Ovary (tissue), 9 donors: ENCODE measurements around the gene LRMDA. TPM values are rescaled to one million over a fixed set of nuclear protein-coding genes. Genes with fewer than 3 reads are reported as not detected.

Experiments
- DNase-seq, 5 donors: peaks; one replicate each; pipeline ENCODE4 v3.0.0-alpha.2; 2019 to 2020
- H3K27ac ChIP-seq, 2 donors: fragments of 200-600 bp; one replicate each; pipeline versions ENCODE4 v1.5.1 to v1.8.0; 2019 to 2022
- H3K27me3 ChIP-seq: fragments of 200-600 bp; one replicate; pipeline ENCODE4 v1.8.0; 2022
- H3K36me3 ChIP-seq: fragments of 200-600 bp; sonication (generic); one replicate; pipeline ENCODE4 v1.5.1; 2019
- H3K4me1 ChIP-seq: one replicate; pipeline ENCODE4 v1.8.1; 2013; ENCODE audit warnings: mild to moderate bottlenecking, moderate library complexity; ENCODE audit not compliant: insufficient read depth
- H3K4me3 ChIP-seq: fragments of 200-600 bp; sonication (generic); one replicate; pipeline ENCODE4 v1.5.1; 2017
- H3K9me3 ChIP-seq, 2 donors: fragments of 200-600 bp in 1 of 2; sonication (generic) in 1 of 2; one replicate each; pipeline versions ENCODE4 v1.5.1 to v1.8.1; 2013 to 2019; ENCODE audit warnings: mild to moderate bottlenecking in 1 of 2, moderate library complexity in 1 of 2
- EP300 ChIP-seq: sonication (generic); formaldehyde crosslinking; IDR thresholded peaks from one replicate; pipeline ENCODE4 v1.6.1; 2017; ENCODE audit warnings: antibody characterized with exemption
- POLR2A ChIP-seq: fragments of 450-650 bp; IDR thresholded peaks from one replicate; pipeline ENCODE4 v1.6.1; 2017; ENCODE audit warnings: antibody characterized with exemption, mild to moderate bottlenecking, moderate library complexity
- WGBS, 3 donors: extraction: QIAGEN DNeasy Blood & Tissue Kit in 1 of 3; methylation state at CpG; one replicate each; pipeline versions ENCODE4 v1.1.5 to v1.1.7; 2013 to 2017; 5-methylcytosine and 5-hydroxymethylcytosine counted together
- intact Hi-C, 4 donors: fragments of 100-400 bp; cut with DNase I; formaldehyde crosslinking; loops; one replicate each; pipeline versions ENCODE4 v1.11.0 to v1.15.1; 2022 to 2023
- polyA plus RNA-seq, 2 donors: library from polyadenylated mRNA; stranded (reverse); fragments of 200-250 nt in 1 of 2; fragments of 350-450 nt in 1 of 2; fragmentation: Illumina TruSeq in 1 of 2; extraction: RNeasy Lipid Tissue Mini Kit (QIAGEN cat#74804) in 1 of 2; gene quantifications; one replicate each; pipeline ENCODE4 v1.2.3, GENCODE V29; 2013 to 2014
- total RNA-seq, 7 donors: library from RNA; depleted of rRNA in 2 of 7; stranded (reverse); fragments of >200 nt in 2 of 7; fragmentation: NEBNext Ultra II Directional in 3 of 7; extraction: Animal tissue kit (Norgen Biotek cat#: 25700) in 3 of 7; gene quantifications; one replicate each; pipeline versions ENCODE4 v1.1.0 to v1.2.4, GENCODE V29; 2016 to 2023
- TF ChIP-seq, protein P1 (sequence below), 3 donors: fragments of 450-650 bp in 2 of 3; fragments of 200-600 bp in 1 of 3; IDR thresholded peaks; one replicate each; pipeline versions ENCODE4 v1.5.1 to v1.8.0; 2016 to 2022; ENCODE audit warnings: antibody characterized with exemption in 3 of 3, mild to moderate bottlenecking in 1 of 3
- donor health status: DM: no; HTN: no; CAD: no; lungs with moderate emphysema.
- donor health status: DM: no; HTN: no; CAD: no.
- donor health status: Bipolar disorder and iron deficiency.
- donor health status: DM: yes; HTN: yes; CAD: no.
- donor health status: DM: no; HTN: no; CAD: no.
- donor health status: DM: yes; HTN: yes; CAD: no.

The LRMDA gene
- total and polyA plus RNA-seq, 9 donors = 14.8 to 30.7 (median 22.9) TPM

GRCh38 chr10:76296957-76297356, 865.5 kb downstream of the LRMDA start:
- intact Hi-C loops = no loop called here

DNA sequence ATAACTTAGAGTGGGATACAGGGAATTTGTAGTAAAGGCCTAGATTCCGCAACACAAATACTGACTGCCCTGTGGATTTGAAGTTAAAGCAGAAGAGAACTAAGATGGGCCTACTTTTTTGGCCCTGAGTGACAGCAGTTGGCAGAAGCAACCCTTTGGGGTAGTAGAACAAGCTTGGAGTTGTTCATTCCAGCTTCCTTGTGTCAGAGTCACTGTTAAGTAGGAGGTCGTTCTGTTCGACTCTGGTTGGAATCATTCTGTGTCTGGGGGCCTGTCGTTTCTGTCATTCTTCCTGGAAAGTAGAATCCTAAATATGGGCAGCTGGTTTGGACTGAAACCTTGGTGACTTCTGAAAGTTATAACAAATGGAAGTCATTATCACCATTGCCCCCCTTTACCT, 865.9 kb downstream of the LRMDA start:
- no peaks in the 10 kb centered on the region for H3K36me3 ChIP-seq
- intact Hi-C loops = no loop called here
- TF ChIP-seq POLR2A (no peak), EP300 (no peak)
- TF ChIP-seq, protein P1, sequence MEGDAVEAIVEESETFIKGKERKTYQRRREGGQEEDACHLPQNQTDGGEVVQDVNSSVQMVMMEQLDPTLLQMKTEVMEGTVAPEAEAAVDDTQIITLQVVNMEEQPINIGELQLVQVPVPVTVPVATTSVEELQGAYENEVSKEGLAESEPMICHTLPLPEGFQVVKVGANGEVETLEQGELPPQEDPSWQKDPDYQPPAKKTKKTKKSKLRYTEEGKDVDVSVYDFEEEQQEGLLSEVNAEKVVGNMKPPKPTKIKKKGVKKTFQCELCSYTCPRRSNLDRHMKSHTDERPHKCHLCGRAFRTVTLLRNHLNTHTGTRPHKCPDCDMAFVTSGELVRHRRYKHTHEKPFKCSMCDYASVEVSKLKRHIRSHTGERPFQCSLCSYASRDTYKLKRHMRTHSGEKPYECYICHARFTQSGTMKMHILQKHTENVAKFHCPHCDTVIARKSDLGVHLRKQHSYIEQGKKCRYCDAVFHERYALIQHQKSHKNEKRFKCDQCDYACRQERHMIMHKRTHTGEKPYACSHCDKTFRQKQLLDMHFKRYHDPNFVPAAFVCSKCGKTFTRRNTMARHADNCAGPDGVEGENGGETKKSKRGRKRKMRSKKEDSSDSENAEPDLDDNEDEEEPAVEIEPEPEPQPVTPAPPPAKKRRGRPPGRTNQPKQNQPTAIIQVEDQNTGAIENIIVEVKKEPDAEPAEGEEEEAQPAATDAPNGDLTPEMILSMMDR (IDR thresholded peaks at IDR 0.05) = no peak
- no peak overlapping the region for H3K27ac ChIP-seq
- no peaks in the 10 kb centered on the region for H3K9me3 ChIP-seq
- no peak overlapping the region for H3K4me3 ChIP-seq
- no peaks in the 10 kb centered on the region for H3K27me3 ChIP-seq
- 88 to 98% (median 94%) methylated on average over 4 of the region's 4 CpGs for WGBS, 3 donors
- no peak for DNase-seq
- H3K4me1 ChIP-seq = peaks cover 3% of the 10 kb centered on the region

More at GRCh38 chr10:76296957-76297356, 865.5 kb downstream of the LRMDA start:
- H3K4me3 ChIP-seq = no peak overlapping the region
- WGBS, 3 donors = 75 to 95% (median 92%) methylated on average over 3 of the region's 3 CpGs
- H3K27me3 ChIP-seq = no peaks in the 10 kb centered on the region
- H3K36me3 ChIP-seq = no peaks in the 10 kb centered on the region
- TF ChIP-seq EP300 (no peak), POLR2A (no peak)
- TF ChIP-seq, protein P1 (IDR thresholded peaks at IDR 0.05) = no peak
- H3K27ac ChIP-seq = no peak overlapping the region
- H3K4me1 ChIP-seq = peaks cover 3% of the 10 kb centered on the region
- H3K9me3 ChIP-seq = no peaks in the 10 kb centered on the region
- DNase-seq = no peak

GRCh38 chr10:76297780-76298281, 866.4 kb downstream of the LRMDA start:
- Histone ChIP-seq H3K9me3 (no peaks in the 10 kb centered on the region), H3K4me3 (no peak overlapping the region), H3K36me3 (no peaks in the 10 kb centered on the region), H3K4me1 (peaks cover 4% of the 10 kb centered on the region), H3K27ac (no peak overlapping the region), H3K27me3 (no peaks in the 10 kb centered on the region)
- 93 to 98% (median 98%) methylated on average over 10 of the region's 10 CpGs for WGBS, 3 donors
- TF ChIP-seq EP300 (no peak), POLR2A (no peak)
- TF ChIP-seq, protein P1 (IDR thresholded peaks at IDR 0.05) = no peak
- intact Hi-C loops = no loop called here
- DNase-seq = no peak

- peaks cover 6% of the 10 kb centered on the region for H3K4me1 ChIP-seq
- no peaks in the 10 kb centered on the region for H3K36me3 ChIP-seq
- no peak overlapping the region for H3K27ac ChIP-seq
- 97 to 99% (median 97%) methylated on average over 3 of the region's 3 CpGs for WGBS, 3 donors
- TF ChIP-seq, protein P1 (IDR thresholded peaks at IDR 0.05) = no peak
- TF ChIP-seq POLR2A = no peak
- TF ChIP-seq EP300 = no peak
- no peaks in the 10 kb centered on the region for H3K27me3 ChIP-seq
- intact Hi-C loops = no loop called here
- H3K9me3 ChIP-seq = no peaks in the 10 kb centered on the region
- H3K4me3 ChIP-seq = no peak overlapping the region
- no peak for DNase-seq
Measured at GRCh38 chr10:76298329-76298728, 866.9 kb downstream of the LRMDA start.
